Stimulated activated CD4-positive, alpha-beta T cell treated with anti-CD3 and anti-CD28 coated beads, Interleukin-2, amount 100 ng/mL, for 24 hours (primary cell): ENCODE data around the gene CCDC185.

ENCODE experiments used
- DNase-seq, 2 donors: peaks; one replicate each; pipeline ENCODE4 v3.0.0-alpha.2; 2020

Gene CCDC185

GRCh38 chr1:223443397-223443796 lies 50.2 kb downstream of the CCDC185 start:
- no peak for DNase-seq

GRCh38 chr1:223444411-223444810 lies 51.2 kb downstream of the CCDC185 start:
- no peak for DNase-seq
